Measurements from ENCODE around the gene IKZF4. TPM values are rescaled to one million over a fixed set of nuclear protein-coding genes. Genes with fewer than 3 reads are reported as not detected.

IKZF4 gene
- total and polyA plus RNA-seq, 10 of the 15 experiments (the other 5 are each of a cell fraction or from before 2014, with no cell fraction given) = 0.74 to 5.5 (median 1.1) TPM

GRCh38 chr12:56062996-56063395 lies 42.2 kb downstream of the IKZF4 start:
- Histone ChIP-seq H3K4me2 (ENCODE audit: control insufficient read depth, insufficient read depth) (no peak overlapping the region), H3K9me3 (replicated peaks; ENCODE audit: control insufficient read depth, insufficient read depth, low read length) (no peaks in the 10 kb centered on the region), H3K36me3 (ENCODE audit: control insufficient read depth in 2 of 2, insufficient read depth in 2 of 2, low read length in 1 of 2) (no peaks in the 10 kb centered on the region), H3K9ac (ENCODE audit: control insufficient read depth, insufficient read depth, low read length) (no peak overlapping the region), H4K20me1 (ENCODE audit: control insufficient read depth, insufficient read depth) (no peaks in the 10 kb centered on the region), H2AFZ (ENCODE audit: control insufficient read depth, low read depth, low read length) (no peak overlapping the region), H3K4me1 (ENCODE audit: control insufficient read depth, insufficient read depth, low read length) (no peaks in the 10 kb centered on the region), H3K4me3 (no peak overlapping the region), H3K79me2 (ENCODE audit: control insufficient read depth, insufficient read depth, low read length) (no peaks in the 10 kb centered on the region), H3K27ac (ENCODE audit: control insufficient read depth, insufficient read depth) (no peak overlapping the region), H3K27me3 (replicated peaks in 1 of 2; ENCODE audit: control insufficient read depth in 2 of 2, insufficient read depth in 2 of 2, low read length in 1 of 2) (no peaks in the 10 kb centered on the region)
- RAD21 ChIA-PET (ENCODE audit: unreplicated experiment) = no interaction called here
- in situ Hi-C loops (cut with MboI) = no loop called here
- FAIRE-seq (no peak), DNase-seq (ENCODE audit: low read depth, low spot score) (no peak), ATAC-seq (no peak)
- no TSS peak for BruUV-seq (replicated peaks)
- CTCF ChIA-PET = no interaction called here
- TF ChIP-seq ZBTB33 (IDR thresholded peaks at IDR 0.05) (no peak), NRF1 (conservative IDR thresholded peaks at IDR 0.05; ENCODE audit: low read depth, low read length) (no peak), IRF4 (IDR thresholded peaks at IDR 0.05; ENCODE audit: low read depth, low read length) (no peak), RUNX3 (IDR thresholded peaks at IDR 0.05; ENCODE audit: low read length) (no peak), BACH1 (IDR thresholded peaks at IDR 0.05; ENCODE audit: borderline replicate concordance) (no peak), TBL1XR1 (IDR thresholded peaks at IDR 0.05; ENCODE audit: low read depth, low read length) (no peak), ZNF217 (IDR thresholded peaks at IDR 0.05) (no peak), RELA (IDR thresholded peaks at IDR 0.05; ENCODE audit: borderline replicate concordance, partially characterized antibody) (no peak), RELB (IDR thresholded peaks at IDR 0.05; ENCODE audit: low read depth) (no peak), NFYA (IDR thresholded peaks at IDR 0.05; ENCODE audit: borderline replicate concordance, low read depth, low read length) (no peak), HDAC6 (IDR thresholded peaks at IDR 0.05; ENCODE audit: unreplicated experiment) (no peak), SMARCA5 (IDR thresholded peaks at IDR 0.05) (no peak), KDM1A (IDR thresholded peaks at IDR 0.05; ENCODE audit: borderline replicate concordance) (no peak), PBX3 (IDR thresholded peaks at IDR 0.05; ENCODE audit: insufficient replicate concordance, low read depth, low read length) (no peak), WRNIP1 (IDR thresholded peaks at IDR 0.05; ENCODE audit: borderline replicate concordance, low read depth, low read length) (no peak)
- TF ChIP-seq, protein P1, sequence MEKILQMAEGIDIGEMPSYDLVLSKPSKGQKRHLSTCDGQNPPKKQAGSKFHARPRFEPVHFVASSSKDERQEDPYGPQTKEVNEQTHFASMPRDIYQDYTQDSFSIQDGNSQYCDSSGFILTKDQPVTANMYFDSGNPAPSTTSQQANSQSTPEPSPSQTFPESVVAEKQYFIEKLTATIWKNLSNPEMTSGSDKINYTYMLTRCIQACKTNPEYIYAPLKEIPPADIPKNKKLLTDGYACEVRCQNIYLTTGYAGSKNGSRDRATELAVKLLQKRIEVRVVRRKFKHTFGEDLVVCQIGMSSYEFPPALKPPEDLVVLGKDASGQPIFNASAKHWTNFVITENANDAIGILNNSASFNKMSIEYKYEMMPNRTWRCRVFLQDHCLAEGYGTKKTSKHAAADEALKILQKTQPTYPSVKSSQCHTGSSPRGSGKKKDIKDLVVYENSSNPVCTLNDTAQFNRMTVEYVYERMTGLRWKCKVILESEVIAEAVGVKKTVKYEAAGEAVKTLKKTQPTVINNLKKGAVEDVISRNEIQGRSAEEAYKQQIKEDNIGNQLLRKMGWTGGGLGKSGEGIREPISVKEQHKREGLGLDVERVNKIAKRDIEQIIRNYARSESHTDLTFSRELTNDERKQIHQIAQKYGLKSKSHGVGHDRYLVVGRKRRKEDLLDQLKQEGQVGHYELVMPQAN (conservative IDR thresholded peaks at IDR 0.05) = no peak
- TF ChIP-seq, protein P2, sequence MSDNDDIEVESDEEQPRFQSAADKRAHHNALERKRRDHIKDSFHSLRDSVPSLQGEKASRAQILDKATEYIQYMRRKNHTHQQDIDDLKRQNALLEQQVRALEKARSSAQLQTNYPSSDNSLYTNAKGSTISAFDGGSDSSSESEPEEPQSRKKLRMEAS (IDR thresholded peaks at IDR 0.05; ENCODE audit: low read depth, low read length) = no peak
- POLR2A ChIA-PET = no interaction called here
- intact Hi-C loops (cut with micrococcal nuclease; ENCODE audit: unreplicated experiment) = no loop called here
- SMC1A ChIA-PET (ENCODE audit: uncharacterized antibody, unreplicated experiment) = no interaction called here

Data from GM12878 (cell line).